GM18870 (cell line): ENCODE data around the gene KCNQ1OT1.

ENCODE experiments used
- ATAC-seq: cut with Tn5 transposase; IDR thresholded peaks from one replicate; pipeline ENCODE4 v1.9.1; 2021; ENCODE audit warnings: moderate library complexity; ENCODE audit not compliant: unreplicated experiment

The KCNQ1OT1 gene

DNA sequence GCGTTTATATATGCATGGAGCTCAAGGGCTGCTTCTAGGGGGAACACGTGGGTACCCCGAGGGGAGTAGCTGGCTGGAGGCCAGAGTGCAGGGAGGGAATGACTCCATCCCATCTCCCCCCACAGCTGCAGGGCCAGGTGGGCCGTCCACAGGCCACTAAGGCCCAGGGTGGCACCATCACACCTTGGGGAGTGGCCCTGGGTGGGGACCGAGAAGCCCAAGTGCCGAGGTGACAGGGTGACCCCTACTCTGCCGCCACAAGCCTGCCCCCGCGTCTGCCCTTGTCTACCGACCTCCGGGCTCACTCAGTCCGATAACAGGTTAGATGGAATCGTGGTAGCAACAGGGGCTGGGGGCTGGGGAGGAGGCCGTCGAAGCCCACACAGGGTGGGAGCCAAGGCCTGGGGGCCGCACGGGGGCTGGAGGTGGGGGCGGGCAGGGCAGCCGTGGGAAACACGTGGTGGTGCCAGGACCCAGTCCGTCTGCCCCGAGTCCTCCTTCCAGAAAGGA lies 125.7 kb downstream of the KCNQ1OT1 start:
- ATAC-seq: no peak

DNA sequence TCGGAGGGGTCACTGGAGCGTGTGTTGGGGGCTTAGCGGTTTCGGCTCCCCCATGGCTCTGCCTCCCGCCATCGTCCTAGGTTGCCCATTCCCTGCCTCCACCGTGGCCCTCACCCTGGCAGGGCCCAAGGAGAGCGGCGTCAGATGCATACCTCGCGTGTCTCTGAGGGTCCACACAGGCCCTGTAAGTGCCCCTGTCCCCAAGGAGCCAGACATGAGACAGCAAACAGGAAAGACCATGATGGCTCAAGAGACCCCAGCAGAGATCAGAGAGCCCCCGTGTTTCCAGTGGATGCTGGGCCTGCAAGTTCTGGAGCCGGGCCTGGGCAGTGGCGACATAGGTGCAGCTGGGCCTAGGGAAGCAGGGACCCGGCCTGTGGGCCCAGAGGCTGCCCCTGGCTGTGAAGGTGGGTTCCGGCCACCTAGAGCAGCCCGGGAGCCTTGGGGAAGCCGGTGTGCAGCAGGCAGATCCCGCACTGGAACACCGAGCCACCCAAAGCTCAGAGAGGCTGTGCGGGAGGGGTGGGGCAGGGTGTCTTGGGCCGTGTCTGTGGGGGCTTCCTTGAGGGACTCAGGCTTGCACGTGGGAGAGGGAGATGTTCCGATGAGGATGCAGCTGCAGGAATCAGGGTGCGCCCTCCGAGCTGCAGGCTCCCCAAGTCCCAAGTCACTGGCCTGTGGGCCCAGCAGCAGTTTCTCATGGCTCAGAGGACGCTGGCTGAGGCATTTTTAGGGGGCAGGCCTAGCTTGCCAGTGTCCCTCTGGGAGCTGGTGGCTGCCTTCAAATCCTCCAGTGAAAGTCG lies 126.4 kb downstream of the KCNQ1OT1 start:
- no peak for ATAC-seq

DNA sequence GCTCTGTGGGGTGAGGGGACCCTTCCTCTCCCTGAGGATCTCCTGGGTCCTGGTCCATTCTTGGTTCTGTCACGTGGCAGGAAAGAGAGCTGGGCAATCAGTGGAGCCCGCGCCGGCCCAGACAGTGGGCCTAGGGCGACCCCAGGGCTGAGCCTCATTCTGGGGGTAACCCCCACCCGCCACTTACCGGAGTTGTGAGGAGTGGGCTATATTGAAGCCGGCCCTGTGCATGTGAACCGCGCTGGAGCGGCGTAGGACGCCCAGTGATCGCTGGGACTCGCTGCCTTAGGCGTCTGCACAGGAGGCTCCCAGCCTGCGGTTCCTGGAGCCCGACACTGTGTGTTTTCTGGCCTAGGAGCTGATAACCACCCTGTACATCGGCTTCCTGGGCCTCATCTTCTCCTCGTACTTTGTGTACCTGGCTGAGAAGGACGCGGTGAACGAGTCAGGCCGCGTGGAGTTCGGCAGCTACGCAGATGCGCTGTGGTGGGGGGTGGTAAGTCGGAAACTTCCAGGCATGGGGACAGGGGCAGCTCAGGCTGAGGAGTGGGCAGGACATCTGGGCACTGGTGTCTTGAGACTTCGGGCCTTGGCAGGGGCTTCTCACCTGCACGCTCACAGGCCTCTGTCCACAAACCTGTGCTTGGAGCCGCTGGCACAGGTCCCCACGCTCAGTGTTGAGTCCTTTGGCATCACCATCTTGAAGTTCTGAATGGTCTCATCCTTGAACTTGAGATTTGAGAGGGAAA lies 127.1 kb downstream of the KCNQ1OT1 start:
- ATAC-seq: no peak

DNA sequence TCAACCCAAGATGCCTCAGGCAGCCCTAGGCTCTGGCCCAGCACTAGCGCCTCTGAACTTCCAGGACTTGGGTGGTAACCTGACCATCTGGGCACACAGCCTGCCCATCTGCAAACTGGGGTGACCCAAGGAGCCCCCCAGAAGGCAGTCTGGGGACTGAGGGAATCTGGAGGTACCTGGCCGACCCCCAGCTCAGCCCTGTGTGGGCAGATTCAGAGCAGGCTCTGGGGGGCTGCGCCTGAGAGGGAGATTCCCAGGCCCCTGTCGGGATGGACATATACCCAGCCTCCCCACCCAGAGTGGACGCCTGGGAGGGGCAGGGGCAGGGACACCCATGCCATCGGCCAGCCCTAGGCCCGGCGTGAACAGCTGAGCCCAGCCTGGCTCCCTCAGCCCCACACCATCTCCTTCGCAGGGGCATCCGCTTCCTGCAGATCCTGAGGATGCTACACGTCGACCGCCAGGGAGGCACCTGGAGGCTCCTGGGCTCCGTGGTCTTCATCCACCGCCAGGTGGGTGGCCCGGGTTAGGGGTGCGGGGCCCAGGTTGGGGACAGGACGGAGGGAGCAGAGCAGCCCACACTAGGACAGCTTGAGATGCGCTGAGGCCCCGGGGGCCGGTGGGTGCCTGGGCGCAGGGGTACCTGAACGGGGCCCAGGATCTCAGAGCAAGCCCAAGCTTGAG lies 128.1 kb downstream of the KCNQ1OT1 start:
- ATAC-seq: no peak

DNA sequence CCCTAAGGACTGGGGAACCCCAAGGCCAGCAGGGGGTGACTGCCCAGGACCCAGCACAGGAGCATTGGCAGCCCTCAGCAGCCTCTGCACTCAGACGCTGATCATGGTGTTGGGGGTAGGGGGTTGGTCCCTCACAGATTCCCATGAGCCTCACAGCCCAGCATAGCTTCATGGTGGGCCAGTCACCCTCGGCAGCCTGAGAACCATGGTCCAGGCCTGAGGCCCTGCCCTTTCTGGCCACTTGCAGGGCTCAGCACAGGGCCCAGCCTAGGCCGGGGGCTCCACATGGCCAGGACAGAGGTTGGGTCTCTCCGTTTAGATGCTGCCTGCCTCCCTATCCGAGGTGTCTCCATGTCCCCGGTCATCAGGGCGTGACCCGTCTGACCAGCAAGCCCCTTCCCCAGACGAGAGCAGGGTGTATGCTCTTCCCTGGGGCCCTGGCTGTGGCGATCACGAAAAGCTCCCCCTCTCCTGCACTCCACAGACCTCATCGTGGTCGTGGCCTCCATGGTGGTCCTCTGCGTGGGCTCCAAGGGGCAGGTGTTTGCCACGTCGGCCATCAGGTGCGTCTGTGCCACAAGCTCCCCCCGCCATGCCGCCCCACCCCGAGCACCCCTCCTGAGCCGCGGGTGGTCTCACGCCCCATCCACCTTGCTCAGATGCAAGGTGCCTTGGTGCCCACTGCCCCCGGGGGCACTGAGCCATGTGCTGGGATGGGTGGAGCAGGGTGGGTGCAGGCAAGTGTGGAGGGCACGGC lies 128.8 kb downstream of the KCNQ1OT1 start:
- no peak for ATAC-seq

DNA sequence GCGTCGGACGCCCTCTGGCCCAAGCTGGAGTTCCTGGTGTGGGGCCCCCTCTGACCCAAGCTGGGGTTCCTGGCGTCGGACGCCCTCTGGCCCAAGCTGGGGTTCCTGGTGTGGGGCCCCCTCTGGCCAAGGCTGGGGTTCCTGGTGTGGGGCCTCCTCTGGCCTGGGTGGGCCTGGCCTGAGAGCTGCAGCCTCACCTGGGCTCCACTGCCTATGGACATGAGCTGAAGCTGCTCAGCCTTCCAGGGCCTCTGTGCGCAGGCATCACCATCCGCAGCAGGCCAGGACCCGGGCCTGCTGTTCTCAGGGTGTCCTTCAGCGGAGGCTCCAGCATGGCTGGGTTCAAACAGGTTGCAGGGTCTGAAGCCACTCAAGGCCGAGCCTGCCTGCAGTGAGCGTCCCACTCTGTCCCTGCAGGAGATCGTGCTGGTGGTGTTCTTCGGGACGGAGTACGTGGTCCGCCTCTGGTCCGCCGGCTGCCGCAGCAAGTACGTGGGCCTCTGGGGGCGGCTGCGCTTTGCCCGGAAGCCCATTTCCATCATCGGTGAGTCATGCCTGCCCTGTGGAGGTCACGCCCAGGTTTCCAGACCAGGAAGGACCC lies 129.5 kb downstream of the KCNQ1OT1 start:
- no peak for ATAC-seq

DNA sequence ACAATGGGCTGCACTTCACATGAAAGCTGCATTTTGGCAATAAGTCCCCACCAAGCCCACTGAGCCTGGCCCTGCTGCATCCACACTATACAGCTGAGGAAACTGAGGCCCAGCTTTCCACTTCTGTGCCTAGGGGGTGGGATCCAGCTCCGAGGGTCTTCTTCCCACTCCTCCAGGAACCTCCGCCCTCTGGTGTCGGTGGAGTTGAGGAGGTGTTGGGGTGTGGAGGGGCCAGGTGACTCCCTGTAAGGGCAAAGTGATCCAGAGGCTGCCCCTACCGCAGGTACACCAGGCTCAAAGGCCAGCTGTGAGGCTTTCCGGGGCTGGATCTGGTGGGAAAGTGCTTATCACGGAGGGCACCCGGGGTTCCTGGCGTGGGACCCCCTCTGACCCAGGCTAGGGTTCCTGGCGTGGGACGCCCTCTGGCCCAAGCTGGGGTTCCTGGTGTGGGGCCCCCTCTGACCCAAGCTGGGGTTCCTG lies 130.0 kb downstream of the KCNQ1OT1 start:
- no peak for ATAC-seq

DNA sequence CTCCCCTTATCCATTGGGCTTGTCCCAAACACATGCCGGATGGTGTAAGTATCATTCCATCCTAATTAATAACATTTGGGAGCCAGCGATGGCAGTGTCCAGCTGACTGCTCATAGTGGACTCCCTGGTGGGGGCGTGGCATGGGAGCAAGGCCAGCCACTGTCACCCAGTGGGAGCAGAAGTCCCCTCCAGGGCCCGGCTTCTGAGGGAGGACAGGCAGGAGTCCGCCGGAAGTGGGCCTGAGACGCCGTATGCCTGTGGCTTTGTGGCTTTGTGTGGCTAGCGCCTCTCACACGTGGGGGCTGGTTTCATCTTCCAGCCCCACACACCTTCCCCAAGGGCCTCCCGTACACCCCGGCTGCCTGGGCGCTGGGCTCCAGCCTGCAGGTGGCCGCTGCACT lies 130.5 kb downstream of the KCNQ1OT1 start:
- no peak for ATAC-seq

DNA sequence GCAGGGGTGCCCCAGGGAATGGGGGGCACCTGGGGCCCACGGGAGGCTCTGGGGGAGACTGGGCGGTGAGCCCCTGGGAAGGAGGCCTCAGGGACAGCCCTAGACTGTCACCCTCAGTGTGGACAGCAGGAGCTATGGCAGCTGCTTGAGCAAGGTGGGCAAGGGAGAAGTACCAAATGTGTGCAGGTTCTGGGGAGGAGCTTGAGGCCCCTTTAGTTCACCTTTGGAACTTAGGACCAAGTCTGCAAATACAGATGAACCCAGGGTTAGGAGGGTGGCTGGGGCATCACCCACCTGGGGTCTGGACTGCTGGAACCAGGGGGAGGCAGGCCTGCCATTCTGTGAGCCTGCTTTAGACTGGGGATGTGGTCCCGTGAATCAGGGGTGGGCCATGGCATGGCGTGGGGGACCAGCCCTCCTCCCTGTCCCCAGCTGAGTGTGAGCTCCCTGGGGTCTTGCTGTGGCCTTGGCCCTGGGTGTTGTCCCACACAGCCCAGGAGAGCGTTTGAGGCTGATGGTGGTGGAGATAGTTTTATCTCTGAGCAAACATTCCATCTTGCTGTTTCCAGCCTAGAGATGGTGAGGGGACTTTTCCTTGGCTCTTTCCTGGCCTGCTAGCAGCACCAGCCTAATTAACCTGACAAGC lies 132.6 kb downstream of the KCNQ1OT1 start:
- no peak for ATAC-seq

DNA sequence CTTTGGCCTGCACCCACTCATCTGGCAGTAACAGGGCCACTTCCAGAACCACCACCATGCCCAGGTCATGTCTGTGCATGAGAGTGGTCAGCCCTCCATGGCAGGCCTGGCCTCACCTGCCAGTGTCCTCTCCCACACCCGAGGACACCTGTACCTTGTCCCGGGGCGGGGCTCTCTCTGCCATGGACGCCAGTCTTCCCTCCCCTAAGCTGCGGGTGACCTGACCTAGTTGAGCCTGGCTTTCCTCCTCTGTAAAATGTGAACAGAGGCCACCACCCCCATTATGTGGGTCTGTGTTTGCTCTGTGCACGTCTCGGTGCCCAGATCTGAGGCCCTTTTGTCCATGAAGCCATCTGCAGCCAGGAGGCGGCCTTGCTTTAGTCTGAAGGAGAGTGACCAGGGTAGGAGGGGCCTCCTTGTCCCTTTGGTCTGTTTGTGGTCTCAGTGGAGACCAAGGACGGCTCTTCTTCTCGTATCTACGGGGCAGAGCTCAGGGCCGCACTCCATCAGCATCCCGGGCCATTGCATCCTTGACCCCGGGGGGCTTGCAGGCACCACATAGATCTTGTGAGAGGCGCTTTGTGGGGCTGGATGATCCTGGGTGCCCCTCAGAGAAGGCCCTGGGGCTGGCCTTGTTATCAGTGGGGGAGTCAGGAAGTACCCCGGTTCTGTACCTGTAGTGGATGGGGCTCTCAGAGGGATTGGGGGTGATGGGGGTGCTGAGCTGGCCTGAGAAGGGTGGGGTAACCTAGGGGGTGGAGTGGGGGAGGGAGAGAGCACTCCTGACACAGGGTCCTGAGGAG lies 133.4 kb downstream of the KCNQ1OT1 start:
- ATAC-seq: no peak

DNA sequence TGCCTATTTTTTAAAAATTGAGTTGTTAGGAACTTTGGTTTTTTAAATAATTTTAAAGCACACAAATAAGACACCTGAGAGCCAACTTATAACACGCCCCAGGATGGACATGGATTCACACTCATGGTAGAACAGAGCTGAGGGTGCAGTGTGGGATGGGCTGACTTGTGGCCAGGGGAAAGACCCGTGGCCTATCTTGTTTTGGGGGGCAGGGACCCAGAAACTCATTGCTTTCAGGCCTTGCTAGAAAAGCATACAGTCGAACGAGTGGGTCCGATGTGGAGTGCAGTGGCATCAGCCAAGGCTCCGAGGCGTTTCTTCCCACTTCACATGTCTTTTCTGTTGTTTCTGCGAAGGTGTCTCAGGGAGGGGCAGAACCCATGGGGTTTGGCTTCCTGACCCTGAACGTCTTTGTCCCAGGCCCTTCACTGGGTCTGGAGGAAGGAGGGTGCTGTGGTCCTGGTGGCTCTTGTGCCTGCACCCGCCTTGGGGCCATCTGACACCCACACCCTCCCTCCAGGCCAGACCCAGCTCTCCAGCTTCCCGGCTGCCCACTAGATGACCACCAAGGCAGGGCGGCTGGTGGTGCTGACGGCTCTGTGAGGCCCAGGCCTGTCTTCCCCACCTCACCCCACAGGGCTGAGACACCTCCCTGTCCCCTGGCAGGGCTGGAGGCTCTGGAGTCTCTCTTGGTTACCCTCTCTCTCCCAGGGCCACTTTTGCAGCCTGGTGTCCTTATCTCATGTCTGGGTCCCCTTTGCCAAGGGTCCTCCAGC lies 134.2 kb downstream of the KCNQ1OT1 start:
- ATAC-seq: no peak

DNA sequence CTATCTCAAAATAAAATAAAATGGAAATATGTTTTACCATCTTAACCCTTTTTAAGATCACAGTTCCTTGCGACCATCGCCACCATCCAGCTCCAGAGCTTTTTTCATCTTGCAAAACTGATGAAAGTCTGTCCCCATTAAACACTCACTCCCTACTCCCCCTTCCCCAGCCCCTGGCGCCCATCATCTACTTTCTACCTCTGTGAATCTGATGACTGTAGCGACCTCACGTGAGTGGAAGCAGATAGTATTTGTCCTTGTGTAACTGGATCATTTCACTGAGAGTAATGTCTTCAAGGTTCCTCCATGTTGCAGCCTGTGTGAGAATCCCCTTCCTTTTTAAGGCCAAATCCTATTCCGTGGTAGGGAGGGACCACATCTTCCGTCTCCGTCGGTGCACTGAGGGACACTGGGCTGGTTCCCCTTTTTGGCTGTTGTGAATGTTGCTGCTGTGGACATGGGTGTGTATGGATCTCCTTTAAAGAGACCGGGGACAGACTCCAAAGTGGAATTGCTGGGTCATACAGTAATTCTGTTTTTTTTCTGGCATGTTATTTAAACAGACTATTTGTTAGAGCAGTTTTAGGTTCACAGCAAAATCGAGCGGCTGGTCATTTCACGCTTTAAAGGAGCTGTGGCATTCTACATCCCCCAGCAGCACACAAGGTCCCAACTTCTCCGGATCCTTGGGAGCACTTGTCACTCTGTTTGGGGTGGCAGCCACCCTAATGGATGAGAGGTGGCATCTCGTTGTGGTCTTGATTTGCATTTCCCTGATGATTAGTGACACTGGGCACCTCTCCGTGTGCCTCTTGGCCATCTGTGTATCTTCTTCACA lies 135.0 kb downstream of the KCNQ1OT1 start:
- ATAC-seq: no peak

DNA sequence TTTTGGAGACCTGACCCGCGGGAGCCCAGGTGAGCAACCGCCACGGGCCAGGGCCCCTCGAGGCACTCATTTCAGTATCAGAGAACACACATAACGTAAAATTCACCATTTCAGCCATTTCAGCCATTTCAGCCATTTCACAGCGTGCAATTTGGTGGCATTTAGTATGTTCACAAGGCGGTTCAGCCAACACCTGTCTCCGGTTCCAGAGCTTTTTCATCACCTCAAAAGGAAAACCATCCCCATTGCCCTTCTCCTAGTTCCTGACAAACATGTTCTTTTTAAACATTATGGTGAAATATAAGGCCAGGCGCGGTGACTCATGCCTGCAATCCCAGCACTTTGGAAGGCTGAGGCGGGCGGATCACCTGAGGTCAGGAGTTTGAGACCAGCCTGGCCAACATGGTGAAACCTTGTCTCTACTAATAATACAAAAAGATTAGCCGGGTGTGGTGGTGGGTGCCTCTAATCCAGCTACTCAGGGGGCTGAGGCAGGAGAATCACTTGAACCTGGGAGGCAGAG lies 135.7 kb downstream of the KCNQ1OT1 start:
- ATAC-seq: no peak

DNA sequence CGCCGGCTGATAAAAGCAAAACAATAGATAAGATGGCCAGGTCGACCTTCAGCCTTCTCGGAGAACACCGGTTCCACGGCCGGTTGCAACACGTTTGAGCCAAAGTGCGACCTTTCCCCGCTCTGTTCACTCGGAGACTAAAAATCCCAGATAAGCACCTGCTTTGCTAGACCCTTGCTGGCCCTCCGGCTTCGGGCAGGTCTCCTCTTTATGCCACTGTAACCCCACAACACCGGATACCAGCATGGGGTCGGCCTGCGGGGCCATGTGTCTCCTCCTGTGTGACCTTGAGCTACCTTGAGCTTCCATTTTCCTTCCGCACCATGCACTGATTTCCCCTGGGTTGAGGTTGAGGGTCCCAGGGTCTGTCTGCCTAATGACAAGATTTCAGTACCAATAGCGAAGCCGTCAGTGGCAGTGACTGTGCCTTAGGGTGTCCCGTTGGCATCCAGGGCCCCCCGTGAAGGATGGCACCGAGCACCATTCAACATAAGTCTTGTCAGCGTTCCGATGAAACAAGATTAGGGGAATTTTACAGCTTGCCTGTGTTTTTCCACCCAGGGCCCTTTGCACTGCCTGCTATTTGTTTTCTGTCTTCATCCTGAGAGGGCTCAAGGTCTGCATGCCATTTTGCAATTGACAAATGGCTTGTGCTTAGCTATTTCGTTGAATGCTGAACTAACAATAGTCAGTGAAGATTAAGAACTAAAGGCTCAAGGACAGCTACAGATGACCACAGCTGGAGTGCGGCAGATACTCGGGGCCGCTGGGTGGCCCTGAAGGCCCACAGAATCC lies 136.4 kb downstream of the KCNQ1OT1 start:
- ATAC-seq: no peak

DNA sequence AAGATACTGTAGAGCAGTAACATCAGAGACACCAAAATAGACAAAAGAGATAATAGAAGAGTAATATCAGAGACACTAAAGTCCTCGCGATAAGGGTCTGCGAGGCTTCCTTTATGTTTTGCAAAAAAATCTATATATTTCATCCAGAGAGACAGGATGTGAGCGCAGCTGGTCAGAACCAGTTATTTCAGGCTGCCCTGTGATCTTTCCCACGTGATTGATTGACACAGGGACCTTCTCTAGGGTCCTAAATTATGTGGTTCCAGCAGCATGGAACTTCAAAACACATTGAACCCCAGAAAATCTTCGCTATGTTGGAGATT lies 136.9 kb downstream of the KCNQ1OT1 start:
- no peak for ATAC-seq
